ENCODE results near the gene SDK1. TPM values are rescaled to one million over a fixed set of nuclear protein-coding genes. Genes with fewer than 3 reads are reported as not detected.

SDK1 gene
- total RNA-seq, 4 donors from 2014 or later: 3.7 to 80.9 (median 13.1) TPM

DNA sequence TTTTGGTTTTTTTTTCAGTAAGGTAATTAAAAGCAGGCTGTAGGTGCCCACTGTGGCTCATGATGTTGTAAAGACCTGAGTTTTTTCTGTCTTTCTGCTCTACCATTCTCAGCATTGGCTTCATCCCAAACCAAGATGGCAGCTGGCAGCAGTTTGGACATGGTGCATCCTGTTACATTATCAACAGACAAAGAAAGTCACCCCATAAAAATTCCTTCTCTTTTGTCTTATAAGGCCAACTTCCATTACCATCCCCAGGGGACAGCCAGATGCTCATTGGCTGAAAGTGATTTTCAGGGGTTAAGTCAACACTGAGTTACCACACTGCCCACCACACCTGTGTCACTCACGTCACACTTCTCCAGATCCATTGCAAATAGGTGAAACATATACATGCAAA is 558.4 kb downstream of the SDK1 start:
- TF ChIP-seq, protein P1, sequence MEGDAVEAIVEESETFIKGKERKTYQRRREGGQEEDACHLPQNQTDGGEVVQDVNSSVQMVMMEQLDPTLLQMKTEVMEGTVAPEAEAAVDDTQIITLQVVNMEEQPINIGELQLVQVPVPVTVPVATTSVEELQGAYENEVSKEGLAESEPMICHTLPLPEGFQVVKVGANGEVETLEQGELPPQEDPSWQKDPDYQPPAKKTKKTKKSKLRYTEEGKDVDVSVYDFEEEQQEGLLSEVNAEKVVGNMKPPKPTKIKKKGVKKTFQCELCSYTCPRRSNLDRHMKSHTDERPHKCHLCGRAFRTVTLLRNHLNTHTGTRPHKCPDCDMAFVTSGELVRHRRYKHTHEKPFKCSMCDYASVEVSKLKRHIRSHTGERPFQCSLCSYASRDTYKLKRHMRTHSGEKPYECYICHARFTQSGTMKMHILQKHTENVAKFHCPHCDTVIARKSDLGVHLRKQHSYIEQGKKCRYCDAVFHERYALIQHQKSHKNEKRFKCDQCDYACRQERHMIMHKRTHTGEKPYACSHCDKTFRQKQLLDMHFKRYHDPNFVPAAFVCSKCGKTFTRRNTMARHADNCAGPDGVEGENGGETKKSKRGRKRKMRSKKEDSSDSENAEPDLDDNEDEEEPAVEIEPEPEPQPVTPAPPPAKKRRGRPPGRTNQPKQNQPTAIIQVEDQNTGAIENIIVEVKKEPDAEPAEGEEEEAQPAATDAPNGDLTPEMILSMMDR (IDR thresholded peaks at IDR 0.05): no peak
- no peak for TF ChIP-seq POLR2A (IDR thresholded peaks at IDR 0.05)
- Histone ChIP-seq H3K27me3 (no peaks in the 10 kb centered on the region), H3K27ac (no peak overlapping the region), H3K4me1 (no peaks in the 10 kb centered on the region), H3K4me3 (no peak overlapping the region), H3K36me3 (no peaks in the 10 kb centered on the region), H3K9me3 (no peaks in the 10 kb centered on the region)
- DNase-seq: no peak

DNA sequence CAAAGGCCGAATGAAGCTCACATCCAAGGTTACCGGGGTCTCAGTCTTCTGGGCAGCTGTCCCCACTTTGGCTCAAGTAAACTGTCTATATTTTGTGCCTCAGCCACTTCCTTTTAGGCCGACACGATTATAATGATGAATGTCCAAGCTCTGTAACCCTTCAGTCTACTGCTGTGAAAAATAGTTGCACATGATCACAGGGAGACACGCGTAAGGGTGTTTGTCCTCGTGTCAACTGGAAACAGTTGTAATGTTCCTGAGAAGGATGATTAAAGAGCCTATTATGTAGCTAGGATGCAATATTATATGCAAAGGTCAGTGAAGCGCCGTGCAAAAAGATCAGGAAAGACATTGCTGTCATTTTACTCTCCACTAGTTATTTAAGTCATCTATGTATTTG is 559.9 kb downstream of the SDK1 start:
- no peaks in the 10 kb centered on the region for H3K9me3 ChIP-seq
- no peaks in the 10 kb centered on the region for H3K27me3 ChIP-seq
- no peak for DNase-seq
- H3K27ac ChIP-seq: no peak overlapping the region
- no peak for TF ChIP-seq POLR2A (IDR thresholded peaks at IDR 0.05)
- TF ChIP-seq, protein P1 (IDR thresholded peaks at IDR 0.05): no peak
- H3K4me1 ChIP-seq: no peaks in the 10 kb centered on the region
- no peak overlapping the region for H3K4me3 ChIP-seq
- H3K36me3 ChIP-seq: no peaks in the 10 kb centered on the region

DNA sequence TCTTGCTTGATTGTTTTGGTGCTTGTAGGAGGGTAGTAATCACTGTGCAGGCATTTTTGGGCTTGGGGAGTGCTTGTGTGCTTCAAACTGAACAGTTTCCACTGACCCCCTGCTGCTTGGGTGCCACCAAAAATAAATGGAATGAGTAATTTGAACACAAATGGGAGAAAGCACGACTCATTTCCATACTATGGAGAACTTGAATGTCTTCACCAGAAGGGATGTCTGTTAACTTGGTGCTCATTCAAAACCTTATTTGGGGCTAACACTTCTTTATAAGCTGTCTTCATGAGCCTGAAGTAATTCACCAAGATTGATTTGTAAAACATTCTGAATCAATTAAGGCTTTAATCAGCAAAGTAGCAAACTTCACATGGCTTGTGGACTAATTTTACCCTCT is 560.3 kb downstream of the SDK1 start:
- Histone ChIP-seq H3K4me3 (no peak overlapping the region), H3K27ac (peak overlapping the region in 1 of 4 donors; percentile 10), H3K4me1 (no peaks in the 10 kb centered on the region), H3K9me3 (no peaks in the 10 kb centered on the region), H3K36me3 (no peaks in the 10 kb centered on the region), H3K27me3 (no peaks in the 10 kb centered on the region)
- DNase-seq: no peak
- TF ChIP-seq POLR2A (IDR thresholded peaks at IDR 0.05): no peak
- TF ChIP-seq, protein P1 (IDR thresholded peaks at IDR 0.05): no peak

DNA sequence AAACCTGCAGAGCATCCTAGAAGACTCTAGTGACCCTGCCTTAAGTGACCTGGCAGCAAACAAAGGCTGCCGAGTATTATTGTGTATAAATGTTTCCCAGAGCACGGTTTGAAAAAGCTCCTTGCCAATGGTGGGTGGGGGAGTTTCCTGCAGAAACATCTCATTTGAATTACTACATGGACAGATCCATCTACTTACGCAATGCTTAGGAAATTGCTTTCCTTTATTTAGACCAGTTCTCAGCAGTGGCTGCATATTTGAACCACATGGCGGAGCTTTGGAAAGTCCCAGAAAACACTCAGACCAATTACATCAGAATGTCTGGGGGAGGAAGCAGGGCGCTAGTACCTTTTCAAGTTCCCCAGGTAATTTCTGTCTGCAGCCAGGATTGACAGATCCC is 560.9 kb downstream of the SDK1 start:
- Histone ChIP-seq H3K36me3 (no peaks in the 10 kb centered on the region), H3K4me3 (no peak overlapping the region), H3K27ac (peak overlapping the region in 1 of 4 donors; percentile 10), H3K27me3 (no peaks in the 10 kb centered on the region), H3K4me1 (no peaks in the 10 kb centered on the region), H3K9me3 (no peaks in the 10 kb centered on the region)
- DNase-seq: peak in 1 of 3 donors; percentile 54
- no peak for TF ChIP-seq POLR2A (IDR thresholded peaks at IDR 0.05)
- TF ChIP-seq, protein P1 (IDR thresholded peaks at IDR 0.05): no peak

DNA sequence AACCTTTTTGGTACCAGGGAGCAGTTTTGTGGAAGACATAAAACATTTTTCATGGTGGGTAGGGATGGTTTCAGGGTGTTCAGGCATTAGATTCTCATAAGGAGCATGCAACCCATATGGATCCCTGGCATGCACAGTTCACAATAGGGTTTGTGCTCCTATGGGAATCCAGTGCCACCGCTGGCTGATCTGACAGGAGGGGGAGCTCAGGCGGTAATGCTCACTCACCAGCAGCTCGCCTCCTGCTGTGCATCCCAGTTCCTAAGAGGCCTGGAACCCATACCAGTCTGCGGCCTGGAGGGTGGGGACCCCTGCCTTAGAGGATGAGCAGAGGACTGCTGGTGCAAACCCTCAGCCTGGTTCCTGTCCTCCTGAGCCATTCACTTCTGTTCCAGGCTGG is 561.7 kb downstream of the SDK1 start:
- no peak overlapping the region for H3K4me3 ChIP-seq
- H3K27ac ChIP-seq: peak overlapping the region in 1 of 4 donors; percentile 49
- no peak for DNase-seq
- H3K4me1 ChIP-seq: no peaks in the 10 kb centered on the region
- TF ChIP-seq, protein P1 (IDR thresholded peaks at IDR 0.05): no peak
- TF ChIP-seq POLR2A (IDR thresholded peaks at IDR 0.05): no peak
- H3K9me3 ChIP-seq: no peaks in the 10 kb centered on the region
- no peaks in the 10 kb centered on the region for H3K27me3 ChIP-seq
- H3K36me3 ChIP-seq: no peaks in the 10 kb centered on the region

DNA sequence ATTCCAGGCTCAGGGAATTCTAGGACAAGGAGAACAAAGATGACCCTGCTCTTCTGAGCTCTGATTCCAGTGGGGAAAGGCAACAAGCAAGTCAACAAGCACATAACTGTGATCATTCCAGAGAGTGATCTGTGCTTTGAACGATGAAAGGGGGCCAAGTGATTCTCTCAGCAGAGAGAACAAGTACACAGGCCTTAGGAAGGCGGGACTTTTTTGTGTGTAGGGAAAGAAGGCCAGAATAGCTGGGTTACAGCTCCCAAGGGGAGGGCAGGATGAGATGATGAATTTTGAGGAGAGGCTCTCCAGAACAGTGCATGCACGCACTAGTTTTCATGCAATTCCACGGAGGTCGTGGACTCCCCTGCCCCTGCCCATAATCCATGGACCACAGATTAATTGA is 565.2 kb downstream of the SDK1 start:
- Histone ChIP-seq H3K4me1 (no peaks in the 10 kb centered on the region), H3K36me3 (no peaks in the 10 kb centered on the region), H3K27ac (peak overlapping the region in 3 of 4 donors; percentile 10 to 52 (median 32)), H3K4me3 (no peak overlapping the region), H3K27me3 (no peaks in the 10 kb centered on the region), H3K9me3 (no peaks in the 10 kb centered on the region)
- no peak for DNase-seq
- TF ChIP-seq, protein P1 (IDR thresholded peaks at IDR 0.05): no peak
- no peak for TF ChIP-seq POLR2A (IDR thresholded peaks at IDR 0.05)
